ENCODE results near the gene COPS6.

Gene COPS6

DNA sequence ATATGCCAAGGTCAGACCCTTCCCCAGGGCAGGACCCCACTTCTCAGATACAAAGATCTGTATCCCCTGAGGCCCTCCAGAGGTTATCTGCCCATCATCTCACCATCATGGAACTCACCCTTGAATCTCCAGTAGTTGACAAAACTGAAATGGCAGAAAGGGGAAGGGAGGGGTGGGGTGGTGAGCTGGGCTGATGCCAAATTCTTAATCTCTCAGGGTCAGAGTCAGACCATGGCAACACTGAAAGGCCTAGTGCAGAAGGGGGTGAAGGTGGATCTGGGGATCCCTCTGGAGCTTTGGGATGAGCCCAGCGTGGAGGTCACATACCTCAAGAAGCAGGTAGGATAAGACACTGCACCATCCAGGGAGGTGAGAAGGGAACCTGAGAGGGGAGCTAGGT, 33.8 kb downstream of the COPS6 start:
- ATAC-seq, result no peak
- no peak for TF ChIP-seq ZC3H10 (CRISPR knock-in tag; IDR thresholded peaks at IDR 0.05)
- no peak for TF ChIP-seq ZNF70 (CRISPR knock-in tag; IDR thresholded peaks at IDR 0.05)

- TF ChIP-seq CSRNP3 (CRISPR knock-in tag; IDR thresholded peaks at IDR 0.05) (no peak), PPARA (CRISPR knock-in tag; IDR thresholded peaks at IDR 0.05; ENCODE audit: borderline replicate concordance) (no peak), PATZ1 (CRISPR knock-in tag; IDR thresholded peaks at IDR 0.05; ENCODE audit: borderline replicate concordance) (no peak), ZFP30 (CRISPR knock-in tag; IDR thresholded peaks at IDR 0.05) (no peak), BACH2 (CRISPR knock-in tag; IDR thresholded peaks at IDR 0.05; ENCODE audit: borderline replicate concordance) (no peak)
- TF ChIP-seq, protein P1, sequence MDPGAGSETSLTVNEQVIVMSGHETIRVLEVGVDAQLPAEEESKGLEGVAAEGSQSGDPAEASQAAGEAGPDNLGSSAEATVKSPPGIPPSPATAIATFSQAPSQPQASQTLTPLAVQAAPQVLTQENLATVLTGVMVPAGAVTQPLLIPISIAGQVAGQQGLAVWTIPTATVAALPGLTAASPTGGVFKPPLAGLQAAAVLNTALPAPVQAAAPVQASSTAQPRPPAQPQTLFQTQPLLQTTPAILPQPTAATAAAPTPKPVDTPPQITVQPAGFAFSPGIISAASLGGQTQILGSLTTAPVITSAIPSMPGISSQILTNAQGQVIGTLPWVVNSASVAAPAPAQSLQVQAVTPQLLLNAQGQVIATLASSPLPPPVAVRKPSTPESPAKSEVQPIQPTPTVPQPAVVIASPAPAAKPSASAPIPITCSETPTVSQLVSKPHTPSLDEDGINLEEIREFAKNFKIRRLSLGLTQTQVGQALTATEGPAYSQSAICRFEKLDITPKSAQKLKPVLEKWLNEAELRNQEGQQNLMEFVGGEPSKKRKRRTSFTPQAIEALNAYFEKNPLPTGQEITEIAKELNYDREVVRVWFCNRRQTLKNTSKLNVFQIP (CRISPR knock-in tag; IDR thresholded peaks at IDR 0.05; ENCODE audit: borderline replicate concordance, low read depth), result no peak
- ATAC-seq, result no peak
Observed at GRCh38 chr7:100124301-100125230, 35.8 kb downstream of the COPS6 start.

DNA sequence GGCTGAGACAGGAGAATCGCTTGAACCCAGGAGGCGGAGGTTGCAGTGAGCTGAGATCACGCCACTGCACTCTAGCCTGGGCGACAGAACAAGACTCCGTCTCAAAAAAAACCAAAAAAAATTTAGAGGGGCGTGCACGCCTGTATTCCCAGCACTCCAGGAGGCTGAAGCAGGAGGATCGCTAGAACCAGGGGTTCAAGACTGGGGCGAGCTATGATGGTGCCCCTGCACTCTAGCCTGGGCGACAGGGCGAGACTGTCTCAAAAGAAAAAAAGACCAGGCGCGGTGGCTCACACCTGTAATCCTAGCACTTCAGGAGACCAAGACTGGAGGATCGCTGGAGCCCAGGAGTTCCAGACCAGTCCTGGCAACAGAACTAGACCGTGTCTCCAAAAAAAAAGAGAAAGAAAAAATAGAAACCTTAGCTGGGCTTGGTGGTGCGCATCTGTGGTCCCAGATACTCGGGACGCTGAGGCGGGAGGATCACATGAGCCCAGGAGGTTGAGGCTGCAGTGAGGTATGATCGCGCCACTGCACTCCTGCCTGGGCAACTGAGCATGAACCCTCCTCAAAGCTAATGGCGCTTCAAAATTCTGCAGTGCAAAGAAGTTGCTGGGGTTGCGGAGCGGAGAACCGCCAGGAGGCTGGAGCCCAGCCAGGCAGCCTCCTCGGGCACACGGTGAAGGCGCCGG, 37.6 kb downstream of the COPS6 start:
- peak; percentile 45 for ATAC-seq
- TF ChIP-seq ESRRG (CRISPR knock-in tag; IDR thresholded peaks at IDR 0.05) (no peak), PPARA (CRISPR knock-in tag; IDR thresholded peaks at IDR 0.05; ENCODE audit: borderline replicate concordance) (no peak), OSR1 (CRISPR knock-in tag; IDR thresholded peaks at IDR 0.05) (no peak), BACH2 (CRISPR knock-in tag; IDR thresholded peaks at IDR 0.05; ENCODE audit: borderline replicate concordance) (no peak), ZFP3 (CRISPR knock-in tag; IDR thresholded peaks at IDR 0.05) (peak; percentile 81; the same call in 1 of the 2 replicates)

- TF ChIP-seq SNAI2 (CRISPR knock-in tag; IDR thresholded peaks at IDR 0.05), result no peak
- TF ChIP-seq GLIS3 (CRISPR knock-in tag; IDR thresholded peaks at IDR 0.05), result no peak; the same call in 1 of the 2 replicates
- no peak for TF ChIP-seq RARB (CRISPR knock-in tag; IDR thresholded peaks at IDR 0.05)
- peak; percentile 60; the same call in 1 of the 2 replicates for TF ChIP-seq ZFP30 (CRISPR knock-in tag; IDR thresholded peaks at IDR 0.05)
- no peak for TF ChIP-seq ARNTL (CRISPR knock-in tag; IDR thresholded peaks at IDR 0.05; ENCODE audit: borderline replicate concordance, low read depth)
- TF ChIP-seq ZFP3 (CRISPR knock-in tag; IDR thresholded peaks at IDR 0.05), result no peak
- TF ChIP-seq ZNF8 (CRISPR knock-in tag; IDR thresholded peaks at IDR 0.05), result peak; percentile 52; the same call in 1 of the 2 replicates
- TF ChIP-seq, protein P2, sequence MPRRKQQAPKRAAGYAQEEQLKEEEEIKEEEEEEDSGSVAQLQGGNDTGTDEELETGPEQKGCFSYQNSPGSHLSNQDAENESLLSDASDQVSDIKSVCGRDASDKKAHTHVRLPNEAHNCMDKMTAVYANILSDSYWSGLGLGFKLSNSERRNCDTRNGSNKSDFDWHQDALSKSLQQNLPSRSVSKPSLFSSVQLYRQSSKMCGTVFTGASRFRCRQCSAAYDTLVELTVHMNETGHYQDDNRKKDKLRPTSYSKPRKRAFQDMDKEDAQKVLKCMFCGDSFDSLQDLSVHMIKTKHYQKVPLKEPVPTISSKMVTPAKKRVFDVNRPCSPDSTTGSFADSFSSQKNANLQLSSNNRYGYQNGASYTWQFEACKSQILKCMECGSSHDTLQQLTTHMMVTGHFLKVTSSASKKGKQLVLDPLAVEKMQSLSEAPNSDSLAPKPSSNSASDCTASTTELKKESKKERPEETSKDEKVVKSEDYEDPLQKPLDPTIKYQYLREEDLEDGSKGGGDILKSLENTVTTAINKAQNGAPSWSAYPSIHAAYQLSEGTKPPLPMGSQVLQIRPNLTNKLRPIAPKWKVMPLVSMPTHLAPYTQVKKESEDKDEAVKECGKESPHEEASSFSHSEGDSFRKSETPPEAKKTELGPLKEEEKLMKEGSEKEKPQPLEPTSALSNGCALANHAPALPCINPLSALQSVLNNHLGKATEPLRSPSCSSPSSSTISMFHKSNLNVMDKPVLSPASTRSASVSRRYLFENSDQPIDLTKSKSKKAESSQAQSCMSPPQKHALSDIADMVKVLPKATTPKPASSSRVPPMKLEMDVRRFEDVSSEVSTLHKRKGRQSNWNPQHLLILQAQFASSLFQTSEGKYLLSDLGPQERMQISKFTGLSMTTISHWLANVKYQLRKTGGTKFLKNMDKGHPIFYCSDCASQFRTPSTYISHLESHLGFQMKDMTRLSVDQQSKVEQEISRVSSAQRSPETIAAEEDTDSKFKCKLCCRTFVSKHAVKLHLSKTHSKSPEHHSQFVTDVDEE (CRISPR knock-in tag; IDR thresholded peaks at IDR 0.05), result no peak
- TF ChIP-seq, protein P1 (CRISPR knock-in tag; IDR thresholded peaks at IDR 0.05; ENCODE audit: borderline replicate concordance, low read depth), result 0 out of 2 replicates have a peak, but pooled peaks have one; percentile 52
- peak; percentile 68; the same call in 1 of the 2 replicates for TF ChIP-seq ZNF70 (CRISPR knock-in tag; IDR thresholded peaks at IDR 0.05)
- TF ChIP-seq PATZ1 (CRISPR knock-in tag; IDR thresholded peaks at IDR 0.05; ENCODE audit: borderline replicate concordance), result peak; percentile 49
- ATAC-seq, result peak; percentile 85
Observed at GRCh38 chr7:100126931-100127865, 38.4 kb downstream of the COPS6 start, which contains the start of gene MBLAC1. MBLAC1 (plus strand) TSS chr7:100126967; CDS start chr7:100127396, 429 bp downstream.

All from SK-N-SH treated with all-trans-retinoic acid at 6 μM for 48 hours (cell line).